GM13977 (cell line): ENCODE data around the gene CYP19A1.
A peak's percentile ranks its signal among the peaks of the same experiment; 100 is the strongest.

ENCODE experiments used
- DNase-seq: peaks from one replicate; pipeline ENCODE4 v3.0.0; 2012; ENCODE audit warnings: low spot score
- CTCF ChIP-seq: IDR thresholded peaks from 2 replicates; pipeline ENCODE4 v1.5.1; 2012; ENCODE audit warnings: mild to moderate bottlenecking, control low read depth; ENCODE audit not compliant: insufficient read depth; ENCODE audit errors: extremely low read depth, missing control alignments
- in situ Hi-C: fragments of 300-500 bp; cut with MboI; formaldehyde crosslinking; loops from one replicate; pipeline ENCODE4 v1.12.0; 2022; ENCODE audit warnings: low sequenced_read_pairs, low pct_unique_long_range_greater_than_20kb, mixed read lengths, inconsistent platforms; ENCODE audit not compliant: unreplicated experiment

CYP19A1 gene

GRCh38 chr15:51353976-51354375 is 15.6 kb upstream of the CYP19A1 start:
- no peak for TF ChIP-seq CTCF
- no peak for DNase-seq
- in situ Hi-C loops = no loop called here

GRCh38 chr15:51350723-51351122 is 12.3 kb upstream of the CYP19A1 start:
- DNase-seq = no peak
- in situ Hi-C loops = no loop called here
- TF ChIP-seq CTCF = no peak

GRCh38 chr15:51349156-51349844 is 10.9 kb upstream of the CYP19A1 start:
- no peak for DNase-seq
- TF ChIP-seq CTCF = no peak
- in situ Hi-C loops = no loop called here

GRCh38 chr15:51348688-51349087 is 10.3 kb upstream of the CYP19A1 start:
- in situ Hi-C loops = no loop called here
- peak; percentile 76 for DNase-seq
- no peak for TF ChIP-seq CTCF

GRCh38 chr15:51346136-51346535 is 7.7 kb upstream of the CYP19A1 start:
- in situ Hi-C loops = no loop called here
- no peak for TF ChIP-seq CTCF
- DNase-seq = no peak

GRCh38 chr15:51343466-51343865 is 5.1 kb upstream of the CYP19A1 start:
- no peak for TF ChIP-seq CTCF
- in situ Hi-C loops = no loop called here

More at GRCh38 chr15:51343466-51343865, 5.1 kb upstream of the CYP19A1 start:
- DNase-seq = no peak
